ENCODE results near the gene NRBF2. TPM values are rescaled to one million over a fixed set of nuclear protein-coding genes. Genes with fewer than 3 reads are reported as not detected.
"Not testable (repeated sequence)": the region's sequence is repeated elsewhere in the genome, so short reads cannot be mapped to it uniquely, and the experiment has no call there.

Gene NRBF2
- total RNA-seq, 1 experiment from 2014 or later = 22.1 TPM

- H3K27ac ChIP-seq = no peak overlapping the region
- H3F3A ChIP-seq (ENCODE audit: insufficient read depth, low read depth) = no peaks in the 10 kb centered on the region
- ChIA-PET CTCF (no interaction called here), POLR2A (ENCODE audit: unreplicated experiment) (no interaction called here)
- H3K9me2 ChIP-seq (ENCODE audit: insufficient read depth) = no peaks in the 10 kb centered on the region
- no peaks in the 10 kb centered on the region for H3K79me2 ChIP-seq (ENCODE audit: low read depth)
- H3K4me1 ChIP-seq (replicated peaks; ENCODE audit: insufficient read depth) = no peaks in the 10 kb centered on the region
- no peaks in the 10 kb centered on the region for H3K9me3 ChIP-seq (ENCODE audit: insufficient read depth, low read depth)
- no peak overlapping the region for H2AFZ ChIP-seq
- no peak overlapping the region for H3K4me3 ChIP-seq
- no TSS peak for BruUV-seq (replicated peaks)
- no peak overlapping the region for H3K4me2 ChIP-seq
- H4K20me1 ChIP-seq (ENCODE audit: insufficient read depth) = no peaks in the 10 kb centered on the region
- H3K36me3 ChIP-seq (ENCODE audit: low read depth) = no peaks in the 10 kb centered on the region
- intact Hi-C loops (cut with micrococcal nuclease; ENCODE audit: unreplicated experiment) = no loop called here
- DNase-seq = no peak
- no peak for TF ChIP-seq CTCF (conservative IDR thresholded peaks at IDR 0.05)
- TF ChIP-seq EZH2 (IDR thresholded peaks at IDR 0.05; ENCODE audit: low read depth) = no peak
- H3K27me3 ChIP-seq (ENCODE audit: insufficient read depth, low read depth) = no peaks in the 10 kb centered on the region
These were observed 38.2 kb upstream of the NRBF2 start for GRCh38 chr10:63094881-63095280.

GRCh38 chr10:63099734-63100133 lies 33.4 kb upstream of the NRBF2 start:
- intact Hi-C loops (cut with micrococcal nuclease; ENCODE audit: unreplicated experiment) = no loop called here
- Histone ChIP-seq H3K36me3 (ENCODE audit: low read depth) (no peaks in the 10 kb centered on the region), H2AFZ (no peak overlapping the region), H3K4me3 (no peak overlapping the region), H4K20me1 (ENCODE audit: insufficient read depth) (no peaks in the 10 kb centered on the region), H3K27me3 (ENCODE audit: insufficient read depth, low read depth) (no peaks in the 10 kb centered on the region), H3K79me2 (ENCODE audit: low read depth) (no peaks in the 10 kb centered on the region), H3K9me3 (ENCODE audit: insufficient read depth, low read depth) (no peaks in the 10 kb centered on the region), H3K9me2 (ENCODE audit: insufficient read depth) (no peaks in the 10 kb centered on the region), H3K27ac (no peak overlapping the region), H3K4me2 (no peak overlapping the region), H3K4me1 (replicated peaks; ENCODE audit: insufficient read depth) (no peaks in the 10 kb centered on the region), H3F3A (ENCODE audit: insufficient read depth, low read depth) (no peaks in the 10 kb centered on the region)
- BruUV-seq (replicated peaks) = no TSS peak
- peak in 1 of 2 experiments; percentile 39 for DNase-seq
- TF ChIP-seq CTCF (conservative IDR thresholded peaks at IDR 0.05) = no peak
- TF ChIP-seq EZH2 (IDR thresholded peaks at IDR 0.05; ENCODE audit: low read depth) = no peak
- POLR2A ChIA-PET (ENCODE audit: unreplicated experiment) = no interaction called here
- CTCF ChIA-PET = no interaction called here

GRCh38 chr10:63101091-63101490 lies 32.0 kb upstream of the NRBF2 start:
- CTCF ChIA-PET; BruUV-seq (replicated peaks); H3K27ac ChIP-seq; H3K4me1 ChIP-seq (replicated peaks; ENCODE audit: insufficient read depth); H3K4me2 ChIP-seq; intact Hi-C loops (cut with micrococcal nuclease; ENCODE audit: unreplicated experiment); H2AFZ ChIP-seq; H3K9me3 ChIP-seq (ENCODE audit: insufficient read depth, low read depth); H4K20me1 ChIP-seq (ENCODE audit: insufficient read depth); H3K79me2 ChIP-seq (ENCODE audit: low read depth); H3K36me3 ChIP-seq (ENCODE audit: low read depth); H3K27me3 ChIP-seq (ENCODE audit: insufficient read depth, low read depth); H3F3A ChIP-seq (ENCODE audit: insufficient read depth, low read depth); POLR2A ChIA-PET (ENCODE audit: unreplicated experiment); H3K4me3 ChIP-seq; H3K9me2 ChIP-seq (ENCODE audit: insufficient read depth): not testable (repeated sequence)
- DNase-seq = peak in 1 of 2 experiments; percentile 40

GRCh38 chr10:63102279-63102883 lies 30.7 kb upstream of the NRBF2 start:
- H3K4me3 ChIP-seq; intact Hi-C loops (cut with micrococcal nuclease; ENCODE audit: unreplicated experiment); H3K4me1 ChIP-seq (replicated peaks; ENCODE audit: insufficient read depth); BruUV-seq (replicated peaks); H2AFZ ChIP-seq; POLR2A ChIA-PET (ENCODE audit: unreplicated experiment); H3K4me2 ChIP-seq; H3K79me2 ChIP-seq (ENCODE audit: low read depth); H4K20me1 ChIP-seq (ENCODE audit: insufficient read depth); DNase-seq; H3K27me3 ChIP-seq (ENCODE audit: insufficient read depth, low read depth); H3F3A ChIP-seq (ENCODE audit: insufficient read depth, low read depth); H3K9me2 ChIP-seq (ENCODE audit: insufficient read depth); H3K36me3 ChIP-seq (ENCODE audit: low read depth); CTCF ChIA-PET; H3K27ac ChIP-seq; H3K9me3 ChIP-seq (ENCODE audit: insufficient read depth, low read depth): not testable (repeated sequence)

- H3K79me2 ChIP-seq (ENCODE audit: low read depth); H3K4me3 ChIP-seq; H4K20me1 ChIP-seq (ENCODE audit: insufficient read depth); H3K4me2 ChIP-seq; H2AFZ ChIP-seq; BruUV-seq (replicated peaks); H3K9me2 ChIP-seq (ENCODE audit: insufficient read depth); H3K27ac ChIP-seq; H3K4me1 ChIP-seq (replicated peaks; ENCODE audit: insufficient read depth); CTCF ChIA-PET; H3K9me3 ChIP-seq (ENCODE audit: insufficient read depth, low read depth); POLR2A ChIA-PET (ENCODE audit: unreplicated experiment); H3F3A ChIP-seq (ENCODE audit: insufficient read depth, low read depth); intact Hi-C loops (cut with micrococcal nuclease; ENCODE audit: unreplicated experiment); H3K36me3 ChIP-seq (ENCODE audit: low read depth); DNase-seq; H3K27me3 ChIP-seq (ENCODE audit: insufficient read depth, low read depth): not testable (repeated sequence)
These were observed 29.9 kb upstream of the NRBF2 start for GRCh38 chr10:63103178-63103577.
